MM.1S (cell line): ENCODE measurements around the gene COG8.
A peak's percentile ranks its signal among the peaks of the same experiment; 100 is the strongest.

Experiments
- DNase-seq: peaks from one replicate; pipeline ENCODE4 v3.0.0-alpha.2; 2015
- H2AFZ ChIP-seq: fragments of 300-600 bp; sonication (generic); 2 replicates; pipeline ENCODE4 v1.6.0; 2016; ENCODE audit warnings: antibody characterized with exemption, low read length
- H3F3A ChIP-seq: fragments of 300-600 bp; sonication (generic); 2 replicates; pipeline ENCODE4 v1.6.1; 2016; ENCODE audit warnings: mild to moderate bottlenecking, antibody characterized with exemption, low read length, moderate library complexity, mixed read lengths; ENCODE audit not compliant: insufficient read depth
- H3K27ac ChIP-seq: fragments of 300-600 bp; sonication (generic); 2 replicates; pipeline ENCODE4 v1.5.1; 2016; ENCODE audit warnings: mild to moderate bottlenecking, low read length
- H3K27me3 ChIP-seq: fragments of 300-600 bp; sonication (generic); replicated peaks from 2 replicates; pipeline ENCODE4 v1.6.0; 2016; ENCODE audit warnings: low read length; ENCODE audit not compliant: insufficient read depth
- H3K36me3 ChIP-seq: fragments of 300-600 bp; sonication (generic); replicated peaks from 2 replicates; pipeline ENCODE4 v1.6.1; 2016; ENCODE audit warnings: mild to moderate bottlenecking, low read length, mixed read lengths; ENCODE audit not compliant: insufficient read depth
- H3K4me1 ChIP-seq: fragments of 300-600 bp; sonication (generic); 2 replicates; pipeline ENCODE4 v1.6.1; 2016; ENCODE audit warnings: low read length, mixed read lengths
- H3K4me2 ChIP-seq: fragments of 300-600 bp; sonication (generic); 2 replicates; pipeline ENCODE4 v1.6.0; 2016; ENCODE audit warnings: low read depth, low read length
- H3K4me3 ChIP-seq: fragments of 300-600 bp; sonication (generic); 2 replicates; pipeline ENCODE4 v1.5.1; 2016; ENCODE audit warnings: low read length, mixed read lengths
- H3K79me2 ChIP-seq: fragments of 300-600 bp; sonication (generic); 2 replicates; pipeline ENCODE4 v1.6.1; 2016; ENCODE audit warnings: mixed run types, low read length, mixed read lengths
- H3K9ac ChIP-seq: fragments of 300-600 bp; sonication (generic); 2 replicates; pipeline ENCODE4 v1.6.1; 2016; ENCODE audit warnings: low read length, mixed read lengths
- H3K9me2 ChIP-seq: fragments of 300-600 bp; sonication (generic); replicated peaks from 2 replicates; pipeline ENCODE4 v1.6.1; 2016; ENCODE audit warnings: mild to moderate bottlenecking, low read length, mixed read lengths; ENCODE audit not compliant: insufficient read depth
- H3K9me3 ChIP-seq: fragments of 300-600 bp; sonication (generic); replicated peaks from 2 replicates; pipeline ENCODE4 v1.6.1; 2016; ENCODE audit warnings: mild to moderate bottlenecking, low read length, mixed read lengths; ENCODE audit not compliant: insufficient read depth
- H4K20me1 ChIP-seq: fragments of 300-600 bp; sonication (generic); 2 replicates; pipeline ENCODE4 v1.6.1; 2016; ENCODE audit warnings: mild to moderate bottlenecking, low read length, moderate library complexity, mixed read lengths; ENCODE audit not compliant: insufficient read depth
- EZH2 ChIP-seq: fragments of 300-600 bp; sonication (generic); optimal IDR thresholded peaks from 2 replicates; pipeline ENCODE3; 2017; ENCODE audit warnings: low read depth, mild to moderate bottlenecking, antibody characterized with exemption, low read length, mixed read lengths
- EZH2phosphoT487 ChIP-seq: fragments of 300-600 bp; sonication (generic); IDR thresholded peaks from 2 replicates; pipeline ENCODE4 v1.6.1; 2018; ENCODE audit warnings: antibody characterized with exemption, low read length
- TF ChIP-seq, protein P1 (sequence below): fragments of 300-600 bp; sonication (generic); IDR thresholded peaks from 2 replicates; pipeline ENCODE4 v1.5.1; 2016; ENCODE audit warnings: antibody characterized with exemption, low read length, mixed read lengths

COG8 gene

DNA sequence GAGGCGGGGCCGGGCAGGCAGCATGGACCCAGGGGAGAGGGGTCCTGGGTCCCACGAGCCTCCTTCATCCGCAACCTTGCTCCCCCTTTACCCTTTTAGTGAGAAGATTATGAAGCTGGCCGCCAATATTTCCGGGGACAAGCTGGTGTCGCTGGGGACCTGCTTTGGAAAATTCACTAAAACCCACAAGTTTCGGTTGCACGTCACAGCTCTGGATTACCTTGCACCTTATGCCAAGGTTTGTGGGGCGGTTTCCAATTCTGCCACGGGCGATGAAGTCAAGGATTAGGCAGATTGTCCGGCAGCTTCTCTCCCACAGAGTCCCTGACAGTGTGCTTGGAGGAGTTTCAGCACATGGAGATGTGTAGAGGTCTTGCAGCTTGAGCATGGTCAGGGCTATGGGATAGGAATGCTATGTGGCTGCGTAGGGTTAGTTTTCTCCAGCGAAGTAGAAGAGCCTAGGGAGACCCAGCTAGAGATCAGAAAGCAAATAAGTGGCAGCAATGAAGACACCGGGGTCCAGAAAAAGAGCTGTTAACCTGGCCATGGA, 806 bp upstream of the COG8 start:
- Histone ChIP-seq H3K4me2 (peak overlapping the region; percentile 94), H3K4me3 (peak overlapping the region; percentile 92), H2AFZ (peak overlapping the region; percentile 52), H3F3A (peaks cover 11% of the 10 kb centered on the region; the same call in 1 of the 2 replicates), H3K27me3 (no peaks in the 10 kb centered on the region), H3K9ac (peak overlapping the region; percentile 89), H3K27ac (peak overlapping the region; percentile 73), H3K9me2 (no peaks in the 10 kb centered on the region), H3K4me1 (peaks cover 12% of the 10 kb centered on the region; the same call in 1 of the 2 replicates), H3K9me3 (no peaks in the 10 kb centered on the region), H4K20me1 (no peaks in the 10 kb centered on the region), H3K79me2 (peaks cover 48% of the 10 kb centered on the region), H3K36me3 (peaks cover 6% of the 10 kb centered on the region; the same call in 1 of the 2 replicates)
- TF ChIP-seq, protein P1, sequence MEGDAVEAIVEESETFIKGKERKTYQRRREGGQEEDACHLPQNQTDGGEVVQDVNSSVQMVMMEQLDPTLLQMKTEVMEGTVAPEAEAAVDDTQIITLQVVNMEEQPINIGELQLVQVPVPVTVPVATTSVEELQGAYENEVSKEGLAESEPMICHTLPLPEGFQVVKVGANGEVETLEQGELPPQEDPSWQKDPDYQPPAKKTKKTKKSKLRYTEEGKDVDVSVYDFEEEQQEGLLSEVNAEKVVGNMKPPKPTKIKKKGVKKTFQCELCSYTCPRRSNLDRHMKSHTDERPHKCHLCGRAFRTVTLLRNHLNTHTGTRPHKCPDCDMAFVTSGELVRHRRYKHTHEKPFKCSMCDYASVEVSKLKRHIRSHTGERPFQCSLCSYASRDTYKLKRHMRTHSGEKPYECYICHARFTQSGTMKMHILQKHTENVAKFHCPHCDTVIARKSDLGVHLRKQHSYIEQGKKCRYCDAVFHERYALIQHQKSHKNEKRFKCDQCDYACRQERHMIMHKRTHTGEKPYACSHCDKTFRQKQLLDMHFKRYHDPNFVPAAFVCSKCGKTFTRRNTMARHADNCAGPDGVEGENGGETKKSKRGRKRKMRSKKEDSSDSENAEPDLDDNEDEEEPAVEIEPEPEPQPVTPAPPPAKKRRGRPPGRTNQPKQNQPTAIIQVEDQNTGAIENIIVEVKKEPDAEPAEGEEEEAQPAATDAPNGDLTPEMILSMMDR = no peak
- TF ChIP-seq EZH2phosphoT487 (no peak), EZH2 (no peak)
- DNase-seq = peak; percentile 40

- no peaks in the 10 kb centered on the region for H3K9me2 ChIP-seq
- no peaks in the 10 kb centered on the region for H3K27me3 ChIP-seq
- H3K4me1 ChIP-seq = peaks cover 12% of the 10 kb centered on the region; the same call in 1 of the 2 replicates
- peak; percentile 76 for DNase-seq
- TF ChIP-seq EZH2phosphoT487 = no peak
- no peak for TF ChIP-seq EZH2
- TF ChIP-seq, protein P1 = no peak
- no peaks in the 10 kb centered on the region for H4K20me1 ChIP-seq
- H3K4me2 ChIP-seq = peak overlapping the region; percentile 93
- H3K9ac ChIP-seq = peak overlapping the region; percentile 89
- H3K36me3 ChIP-seq = peaks cover 6% of the 10 kb centered on the region; the same call in 1 of the 2 replicates
- H3K27ac ChIP-seq = peak overlapping the region; percentile 73; the same call in 1 of the 2 replicates
- peak overlapping the region; percentile 64 for H2AFZ ChIP-seq
- no peaks in the 10 kb centered on the region for H3K9me3 ChIP-seq
- peak overlapping the region; percentile 92 for H3K4me3 ChIP-seq
- peaks cover 11% of the 10 kb centered on the region; the same call in 1 of the 2 replicates for H3F3A ChIP-seq
- peaks cover 48% of the 10 kb centered on the region for H3K79me2 ChIP-seq
Measured at GRCh38 chr16:69338557-69339288, 641 bp downstream of the COG8 start.

DNA sequence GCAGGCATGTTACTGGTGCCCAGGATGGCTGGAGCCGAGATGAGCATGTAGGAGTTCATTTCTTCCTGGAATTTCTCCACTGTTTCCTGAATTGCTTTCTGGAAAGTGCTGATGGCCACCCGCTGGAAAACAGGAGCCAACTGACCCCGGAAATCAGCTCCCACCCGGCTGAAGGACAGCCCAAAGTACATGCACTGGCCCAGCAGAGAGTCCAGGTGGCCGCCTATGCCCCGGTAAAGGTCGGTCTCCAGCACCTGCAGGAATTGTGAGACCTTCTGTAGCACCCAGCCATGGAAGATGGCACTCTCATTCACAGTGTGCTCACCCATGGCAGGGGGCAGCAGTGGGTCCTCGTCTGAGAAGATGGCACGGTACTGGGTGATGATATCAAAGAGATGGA, 4.7 kb downstream of the COG8 start:
- Histone ChIP-seq H3K4me3 (no peak overlapping the region), H3K9me3 (no peaks in the 10 kb centered on the region), H3K27ac (no peak overlapping the region), H3K9ac (no peak overlapping the region), H3K27me3 (no peaks in the 10 kb centered on the region), H3K79me2 (peaks cover 23% of the 10 kb centered on the region), H3K4me2 (no peak overlapping the region), H3K36me3 (peaks cover 4% of the 10 kb centered on the region), H3K4me1 (peaks cover 5% of the 10 kb centered on the region; the same call in 1 of the 2 replicates), H4K20me1 (no peaks in the 10 kb centered on the region), H2AFZ (no peak overlapping the region), H3K9me2 (no peaks in the 10 kb centered on the region), H3F3A (peaks cover 6% of the 10 kb centered on the region; the same call in 1 of the 2 replicates)
- no peak for TF ChIP-seq EZH2
- TF ChIP-seq, protein P1 = no peak
- no peak for TF ChIP-seq EZH2phosphoT487
- no peak for DNase-seq
